HG03159 (cell line): ENCODE results near the gene RNF144B.

Experiments
- ATAC-seq: cut with Tn5 transposase; IDR thresholded peaks from one replicate; pipeline ENCODE4 v1.9.1; 2021; ENCODE audit warnings: mild to moderate bottlenecking, moderate library complexity; ENCODE audit not compliant: unreplicated experiment

Gene RNF144B

GRCh38 chr6:18507018-18507415, 119.9 kb downstream of the RNF144B start:
- no peak for ATAC-seq

DNA sequence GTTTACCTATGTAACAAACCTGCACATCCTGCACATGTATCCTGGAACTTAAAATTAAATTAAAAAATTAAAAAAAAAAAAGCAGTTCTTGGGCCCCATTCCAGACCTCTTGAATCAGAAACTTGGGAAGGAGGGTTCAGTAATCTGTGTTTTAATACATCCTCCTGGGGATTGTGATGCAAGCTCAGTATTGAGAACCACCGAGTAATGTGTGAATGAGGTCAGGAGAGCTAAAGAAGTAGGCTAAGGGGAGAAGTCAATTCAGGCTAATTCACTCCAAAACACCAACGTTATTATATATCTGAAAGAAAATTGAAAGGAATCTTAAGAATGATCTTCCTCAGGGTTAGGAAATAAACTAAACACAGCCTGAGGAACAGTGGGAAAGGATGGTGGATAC, 120.4 kb downstream of the RNF144B start:
- ATAC-seq: no peak

- ATAC-seq: no peak
Measured at GRCh38 chr6:18509871-18510643, 122.9 kb downstream of the RNF144B start.

DNA sequence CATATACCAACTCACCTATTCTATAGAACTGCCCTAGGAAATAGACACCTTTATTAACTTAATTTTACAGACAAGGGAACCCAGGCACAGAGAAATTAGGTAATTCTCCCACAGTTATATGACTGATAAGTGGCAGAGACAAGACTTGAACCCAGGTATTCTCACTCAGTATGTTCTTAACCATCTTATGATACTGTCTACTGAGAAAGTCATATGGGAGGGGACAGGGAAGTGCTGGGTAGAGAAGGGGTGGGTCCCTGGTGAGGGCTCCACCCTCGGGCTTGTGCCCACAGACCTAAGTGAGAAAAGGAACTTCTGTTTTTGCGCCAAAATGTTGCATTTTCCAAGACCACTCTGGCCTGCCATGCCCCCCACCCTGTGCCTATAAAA, 123.5 kb downstream of the RNF144B start:
- ATAC-seq: no peak

DNA sequence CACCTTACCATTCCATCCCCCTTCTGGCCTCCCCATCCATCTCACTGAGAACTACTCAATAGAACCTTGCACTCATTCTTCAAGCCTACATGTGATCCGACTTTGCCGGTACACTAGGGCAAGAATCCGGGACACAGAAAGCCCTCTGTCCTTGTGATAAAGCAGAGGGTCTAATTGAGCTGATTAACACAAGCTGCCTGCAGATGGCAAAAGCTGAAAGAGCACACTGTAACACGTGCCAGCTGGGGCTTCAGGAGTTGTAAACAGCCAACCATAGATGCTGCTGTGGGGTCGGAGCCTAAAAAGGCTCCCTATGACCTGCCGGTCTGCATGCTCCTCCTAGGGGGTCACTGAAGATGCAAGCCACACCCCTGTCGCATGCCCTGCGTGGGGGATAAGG, 124.1 kb downstream of the RNF144B start:
- ATAC-seq: no peak

- ATAC-seq: no peak
Measured at GRCh38 chr6:18513253-18513798, 126.2 kb downstream of the RNF144B start.

DNA sequence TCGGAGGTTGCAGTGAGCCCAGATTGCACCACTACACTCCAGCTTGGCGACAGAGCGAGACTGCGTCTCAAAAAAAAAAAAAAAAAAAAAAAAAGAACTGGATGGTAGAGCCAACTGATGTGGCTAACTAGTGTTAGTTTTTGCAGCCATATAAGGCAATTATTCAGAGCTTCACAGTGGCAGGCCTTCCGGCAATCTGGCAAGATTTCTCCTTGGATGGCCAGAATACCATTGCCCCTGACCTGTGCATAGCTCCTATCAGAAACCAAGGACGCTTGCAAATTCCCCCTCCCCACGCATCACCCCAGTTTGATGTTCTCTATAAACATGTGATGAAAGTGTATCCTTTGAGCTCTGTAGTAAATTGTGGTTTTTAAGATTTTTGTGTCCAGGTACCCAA, 127.0 kb downstream of the RNF144B start:
- ATAC-seq: no peak

- no peak for ATAC-seq
Measured at GRCh38 chr6:18515767-18516166, 128.6 kb downstream of the RNF144B start.
